HCT116 (cell line): Measurements from ENCODE around the gene TM7SF3. TPM values are rescaled to one million over a fixed set of nuclear protein-coding genes. Genes with fewer than 3 reads are reported as not detected.

ENCODE experiments used
- ATAC-seq: fragments of 200-7000 bp; cut with Tn5 transposase; 2 replicates; pipeline ENCODE4 v1.9.1; 2020; ENCODE audit warnings: mild to moderate bottlenecking, moderate library complexity
- BruUV-seq: library from RNA; stranded (reverse); fragments of 400-500 nt; replicated peaks from 2 replicates; lab custom pipeline; 2021; lab: Mats Ljungman, UMichigan
- CTCF ChIA-PET: fragments of 300-600 bp; sonication (Branson Sonifier 250); formaldehyde crosslinking; loops from one replicate; lab custom pipeline; 2021; ENCODE audit warnings: antibody characterized with exemption; lab: Charles Lee
- POLR2A ChIA-PET: fragments of 300-600, 350-600 bp; sonication (Branson Sonifier 250); formaldehyde crosslinking; loops from one replicate; lab custom pipeline; 2021; ENCODE audit warnings: antibody characterized with exemption; lab: Charles Lee
- RAD21 ChIA-PET, 2 experiments: fragments of 300-600 bp; sonication (Branson Sonifier 250); formaldehyde crosslinking; loops; one replicate each; lab custom pipeline; 2023; ENCODE audit warnings: low total read pairs in 2 of 2; ENCODE audit not compliant: uncharacterized antibody in 2 of 2, unreplicated experiment in 2 of 2, low non-redundant PET in 1 of 2; lab: Charles Lee
- DNase-seq: peaks from one replicate; pipeline ENCODE4 v3.0.0-alpha.2; 2010; ENCODE audit warnings: low read depth, low spot score
- H2AFZ ChIP-seq: fragments of 200-600 bp; shearing (Covaris generic), sonication (generic); 2 replicates; pipeline ENCODE4 v1.6.1; 2017; ENCODE audit warnings: low read depth, mixed run types, mixed read lengths, antibody characterized with exemption, low read length; ENCODE audit not compliant: poor library complexity, severe bottlenecking
- H3K27ac ChIP-seq: 2 replicates; pipeline ENCODE4 v1.5.1; 2012; ENCODE audit warnings: low read depth, low read length
- H3K27me3 ChIP-seq: fragments of 200-600 bp; sonication (generic); 2 replicates; pipeline ENCODE4 v1.6.1; 2016; ENCODE audit warnings: mixed run types, low read length, mixed read lengths; ENCODE audit not compliant: insufficient read depth
- H3K36me3 ChIP-seq, 2 experiments: fragments of 200-500 bp in 1 of 2; fragments of 200-600 bp in 1 of 2; sonication (Bioruptor generic) in 1 of 2; sonication (generic) in 1 of 2; 2 replicates each; pipeline versions ENCODE4 v1.5.1 to v1.6.1; 2014 to 2016; ENCODE audit warnings: low read length in 2 of 2, inconsistent platforms in 1 of 2, mixed read lengths in 1 of 2, mixed run types in 1 of 2; ENCODE audit not compliant: insufficient read depth in 2 of 2, control insufficient read depth in 1 of 2
- H3K4me1 ChIP-seq, 2 experiments: fragments of 200-600 bp in 1 of 2; sonication (generic) in 1 of 2; 2 replicates each; pipeline versions ENCODE4 v1.5.1 to v1.6.1; 2012 to 2017; ENCODE audit warnings: low read length in 2 of 2, inconsistent platforms in 1 of 2, mild to moderate bottlenecking in 1 of 2, mixed read lengths in 1 of 2, mixed run types in 1 of 2, moderate library complexity in 1 of 2; ENCODE audit not compliant: insufficient read depth in 2 of 2, control insufficient read depth in 1 of 2
- H3K4me2 ChIP-seq: fragments of 200-600 bp; sonication (generic); 2 replicates; pipeline ENCODE4 v1.6.1; 2017; ENCODE audit warnings: mixed run types, low read length, mixed read lengths
- H3K4me3 ChIP-seq, 2 experiments: fragments of 200-600 bp in 1 of 2; sonication (generic) in 1 of 2; replicated peaks in 1 of 2; 2 replicates each; pipeline ENCODE4 v1.5.1; 2011 to 2016; ENCODE audit warnings: low read length in 2 of 2, control low read depth in 1 of 2, low read depth in 1 of 2, mild to moderate bottlenecking in 1 of 2, mixed read lengths in 1 of 2, mixed run types in 1 of 2
- H3K79me2 ChIP-seq: fragments of 200-600 bp; sonication (generic); 2 replicates; pipeline ENCODE4 v1.6.1; 2017; ENCODE audit warnings: mild to moderate bottlenecking, mixed run types, low read length, moderate library complexity, mixed read lengths; ENCODE audit not compliant: insufficient read depth
- H3K9ac ChIP-seq: fragments of 200-600 bp; sonication (generic); 2 replicates; pipeline ENCODE4 v1.6.1; 2016; ENCODE audit warnings: low read length, mixed read lengths
- H3K9me2 ChIP-seq: fragments of 200-600 bp; sonication (generic), shearing (Covaris generic); 2 replicates; pipeline ENCODE4 v1.6.1; 2017; ENCODE audit warnings: mixed run types, mild to moderate bottlenecking, moderate library complexity; ENCODE audit not compliant: insufficient read depth
- H3K9me3 ChIP-seq, 2 experiments: fragments of 200-500 bp in 1 of 2; fragments of 200-600 bp in 1 of 2; sonication (Bioruptor generic) in 1 of 2; sonication (generic) in 1 of 2; 2 replicates each; pipeline ENCODE4 v1.6.1; 2014 to 2017; ENCODE audit warnings: low read length in 2 of 2, mixed read lengths in 2 of 2, inconsistent platforms in 1 of 2, low read depth in 1 of 2, mild to moderate bottlenecking in 1 of 2, mixed run types in 1 of 2, moderate library complexity in 1 of 2; ENCODE audit not compliant: control insufficient read depth in 1 of 2, insufficient read depth in 1 of 2
- H4K20me1 ChIP-seq: fragments of 200-600 bp; sonication (generic), shearing (Covaris generic); 2 replicates; pipeline ENCODE4 v1.6.1; 2017; ENCODE audit warnings: mixed run types, mild to moderate bottlenecking, moderate library complexity; ENCODE audit not compliant: insufficient read depth
- CBX3 ChIP-seq: IDR thresholded peaks from 2 replicates; pipeline ENCODE4 v1.6.1; 2012; ENCODE audit warnings: low read depth
- EZH2 ChIP-seq: fragments of 200-600 bp; sonication (generic); IDR thresholded peaks from 2 replicates; pipeline ENCODE4 v1.6.1; 2017; ENCODE audit warnings: antibody characterized with exemption, mixed run types
- JUND ChIP-seq: IDR thresholded peaks from 2 replicates; pipeline ENCODE4 v1.6.1; 2012
- MAX ChIP-seq: IDR thresholded peaks from 2 replicates; pipeline ENCODE4 v1.6.1; 2012
- POLR2A ChIP-seq: IDR thresholded peaks from 2 replicates; pipeline ENCODE4 v1.7.0; 2011; ENCODE audit warnings: borderline replicate concordance; ENCODE audit not compliant: insufficient read depth, insufficient read length; ENCODE audit errors: extremely low read depth
- RAD21 ChIP-seq: IDR thresholded peaks from 2 replicates; pipeline ENCODE4 v1.6.1; 2012; ENCODE audit warnings: low read depth, mild to moderate bottlenecking
- SP1 ChIP-seq: IDR thresholded peaks from 2 replicates; pipeline ENCODE4 v1.6.1; 2012; ENCODE audit warnings: low read depth
- TCF7L2 ChIP-seq: IDR thresholded peaks from 2 replicates; pipeline ENCODE4 v1.7.0; 2011; ENCODE audit warnings: borderline replicate concordance, inconsistent platforms; ENCODE audit not compliant: insufficient read depth, insufficient read length; ENCODE audit errors: extremely low read depth
- YY1 ChIP-seq: IDR thresholded peaks from 2 replicates; pipeline ENCODE4 v1.6.1; 2011; ENCODE audit warnings: low read length, low read depth, moderate library complexity, mild to moderate bottlenecking; ENCODE audit not compliant: insufficient replicate concordance; ENCODE audit errors: extremely low read depth
- ZFX ChIP-seq: fragments of 450-650 bp; IDR thresholded peaks from 2 replicates; pipeline ENCODE4 v1.6.1; 2017
- ZNF274 ChIP-seq: fragments of 200-500 bp; sonication (Bioruptor generic); IDR thresholded peaks from 2 replicates; pipeline ENCODE4 v1.6.1; 2014; ENCODE audit warnings: mild to moderate bottlenecking, low read depth, low read length, inconsistent platforms
- intact Hi-C: fragments of 100-400 bp; cut with micrococcal nuclease; formaldehyde crosslinking; loops from 2 replicates; pipeline ENCODE4 v1.10.0; 2022
- total RNA-seq: library from RNA; stranded (reverse); gene quantifications from one replicate; pipeline ENCODE4 v1.2.1, GENCODE V29; 2021; ENCODE audit not compliant: unreplicated experiment
- TF ChIP-seq, protein P1 (sequence below): IDR thresholded peaks from 2 replicates; pipeline ENCODE4 v1.6.1; 2011; ENCODE audit warnings: mild to moderate bottlenecking, low read length, moderate library complexity; ENCODE audit not compliant: insufficient replicate concordance; ENCODE audit errors: extremely low read depth

Gene TM7SF3
- total RNA-seq, 1 experiment from 2014 or later: 46.5 TPM

DNA sequence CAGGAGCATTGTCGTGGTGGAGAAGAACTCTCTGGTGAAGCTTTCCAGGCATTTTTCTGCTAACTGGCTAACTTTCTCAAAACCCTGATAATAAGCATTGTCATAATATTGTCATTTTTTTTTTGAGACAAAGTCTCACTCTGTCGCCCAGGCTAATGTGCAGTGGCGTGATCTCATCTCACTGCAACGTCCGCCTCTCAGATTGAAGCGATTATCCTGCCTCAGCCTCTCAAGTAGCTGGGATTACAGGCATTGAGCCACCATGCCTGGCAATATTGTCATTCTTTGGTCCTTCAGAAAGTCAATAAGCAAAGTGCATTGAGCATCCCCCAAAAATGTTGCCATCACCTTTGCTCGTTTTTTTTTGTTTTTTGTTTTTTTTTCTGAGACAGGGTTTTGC lies 41.8 kb upstream of the TM7SF3 start:
- intact Hi-C loops: no loop called here
- CTCF ChIA-PET: no interaction called here
- TF ChIP-seq, protein P1, sequence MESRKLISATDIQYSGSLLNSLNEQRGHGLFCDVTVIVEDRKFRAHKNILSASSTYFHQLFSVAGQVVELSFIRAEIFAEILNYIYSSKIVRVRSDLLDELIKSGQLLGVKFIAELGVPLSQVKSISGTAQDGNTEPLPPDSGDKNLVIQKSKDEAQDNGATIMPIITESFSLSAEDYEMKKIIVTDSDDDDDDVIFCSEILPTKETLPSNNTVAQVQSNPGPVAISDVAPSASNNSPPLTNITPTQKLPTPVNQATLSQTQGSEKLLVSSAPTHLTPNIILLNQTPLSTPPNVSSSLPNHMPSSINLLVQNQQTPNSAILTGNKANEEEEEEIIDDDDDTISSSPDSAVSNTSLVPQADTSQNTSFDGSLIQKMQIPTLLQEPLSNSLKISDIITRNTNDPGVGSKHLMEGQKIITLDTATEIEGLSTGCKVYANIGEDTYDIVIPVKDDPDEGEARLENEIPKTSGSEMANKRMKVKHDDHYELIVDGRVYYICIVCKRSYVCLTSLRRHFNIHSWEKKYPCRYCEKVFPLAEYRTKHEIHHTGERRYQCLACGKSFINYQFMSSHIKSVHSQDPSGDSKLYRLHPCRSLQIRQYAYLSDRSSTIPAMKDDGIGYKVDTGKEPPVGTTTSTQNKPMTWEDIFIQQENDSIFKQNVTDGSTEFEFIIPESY: no peak
- no peak for TF ChIP-seq ZFX

GRCh38 chr12:27052742-27053141 lies 38.6 kb upstream of the TM7SF3 start:
- H3K79me2 ChIP-seq: no peaks in the 10 kb centered on the region
- no peaks in the 10 kb centered on the region for H3K27me3 ChIP-seq
- no peaks in the 10 kb centered on the region for H3K36me3 ChIP-seq
- RAD21 ChIA-PET: no interaction called here
- no TSS peak for BruUV-seq
- no peaks in the 10 kb centered on the region for H4K20me1 ChIP-seq
- H3K4me2 ChIP-seq: no peak overlapping the region
- H3K9ac ChIP-seq: no peak overlapping the region
- H3K9me2 ChIP-seq: no peaks in the 10 kb centered on the region
- CTCF ChIA-PET: no interaction called here
- H3K9me3 ChIP-seq: no peaks in the 10 kb centered on the region
- peaks cover 0 to 6% of the 10 kb centered on the region in 2 experiments; a peak in 2 of 4 replicates for H3K4me1 ChIP-seq
- POLR2A ChIA-PET: no interaction called here
- intact Hi-C loops: no loop called here
- H3K4me3 ChIP-seq: no peak overlapping the region
- ATAC-seq (no peak), DNase-seq (no peak)
- TF ChIP-seq JUND (no peak), EZH2 (no peak), YY1 (no peak), MAX (no peak), TCF7L2 (no peak), SP1 (no peak), CBX3 (no peak), ZFX (no peak), RAD21 (no peak), ZNF274 (no peak), POLR2A (no peak)
- TF ChIP-seq, protein P1: no peak
- H2AFZ ChIP-seq: no peak overlapping the region
- no peak overlapping the region for H3K27ac ChIP-seq

More for the DNA sequence above, 41.8 kb upstream of the TM7SF3 start:
- H3K27ac ChIP-seq: no peak overlapping the region
- H3K9me2 ChIP-seq: no peaks in the 10 kb centered on the region
- no TSS peak for BruUV-seq
- H3K9me3 ChIP-seq: no peaks in the 10 kb centered on the region
- no peaks in the 10 kb centered on the region for H4K20me1 ChIP-seq
- no peaks in the 10 kb centered on the region for H3K4me1 ChIP-seq
- DNase-seq (no peak), ATAC-seq (no peak)
- POLR2A ChIA-PET: no interaction called here
- H3K36me3 ChIP-seq: no peaks in the 10 kb centered on the region
- H3K27me3 ChIP-seq: no peaks in the 10 kb centered on the region
- RAD21 ChIA-PET: no interaction called here
- no peak overlapping the region for H3K4me2 ChIP-seq
- H3K79me2 ChIP-seq: no peaks in the 10 kb centered on the region
- no peak overlapping the region for H2AFZ ChIP-seq
- H3K4me3 ChIP-seq: no peak overlapping the region
- no peak overlapping the region for H3K9ac ChIP-seq
